Loucy (cell line): ENCODE results near the gene TBC1D1.

ENCODE experiments used
- H2AFZ ChIP-seq: fragments of 200-600 bp; sonication (generic); 2 replicates; pipeline ENCODE4 v1.6.0; 2016; ENCODE audit warnings: antibody characterized with exemption, mild to moderate bottlenecking, low read length, moderate library complexity
- H3F3A ChIP-seq: fragments of 200-600 bp; 2 replicates; pipeline ENCODE4 v1.6.0; 2016; ENCODE audit warnings: antibody characterized with exemption, low read depth, mild to moderate bottlenecking
- H3K27me3 ChIP-seq: fragments of 200-600 bp; sonication (generic); 2 replicates; pipeline ENCODE4 v1.6.1; 2014; ENCODE audit warnings: low read length, mild to moderate bottlenecking; ENCODE audit not compliant: insufficient read depth, poor library complexity, severe bottlenecking
- H3K36me3 ChIP-seq: fragments of 200-600 bp; sonication (generic); 2 replicates; pipeline ENCODE4 v1.6.1; 2016; ENCODE audit warnings: low read length; ENCODE audit not compliant: insufficient read depth
- H3K4me1 ChIP-seq: fragments of 200-600 bp; sonication (generic); 2 replicates; pipeline ENCODE4 v1.5.1; 2014; ENCODE audit warnings: low read length, mild to moderate bottlenecking; ENCODE audit not compliant: insufficient read depth, poor library complexity, severe bottlenecking
- H3K4me2 ChIP-seq: fragments of 200-600 bp; sonication (generic); 2 replicates; pipeline ENCODE4 v1.6.0; 2014; ENCODE audit warnings: antibody characterized with exemption, low read length, low read depth, mild to moderate bottlenecking; ENCODE audit not compliant: poor library complexity, severe bottlenecking
- H3K4me3 ChIP-seq: fragments of 200-600 bp; sonication (generic); 2 replicates; pipeline ENCODE4 v1.5.1; 2014; ENCODE audit warnings: low read length, mild to moderate bottlenecking, mixed read lengths; ENCODE audit not compliant: poor library complexity, severe bottlenecking
- H3K79me2 ChIP-seq: fragments of 200-600 bp; sonication (generic); 2 replicates; pipeline ENCODE4 v1.6.1; 2014; ENCODE audit warnings: low read length; ENCODE audit not compliant: insufficient read depth
- H3K9ac ChIP-seq: fragments of 200-600 bp; sonication (generic); 2 replicates; pipeline ENCODE4 v1.6.0; 2014; ENCODE audit warnings: mild to moderate bottlenecking, low read depth, low read length, moderate library complexity; ENCODE audit not compliant: poor library complexity, severe bottlenecking
- H3K9me2 ChIP-seq: fragments of 200-600 bp; sonication (generic); replicated peaks from 2 replicates; pipeline ENCODE4 v1.6.1; 2016; ENCODE audit warnings: low read depth, low read length, mixed read lengths
- H3K9me3 ChIP-seq: fragments of 200-600 bp; sonication (generic); 2 replicates; pipeline ENCODE4 v1.6.1; 2014; ENCODE audit warnings: mild to moderate bottlenecking, antibody characterized with exemption, low read length, low read depth; ENCODE audit not compliant: insufficient read depth
- H4K20me1 ChIP-seq: fragments of 200-600 bp; sonication (generic); 2 replicates; pipeline ENCODE4 v1.6.0; 2014; ENCODE audit warnings: antibody characterized with exemption, low read length, mild to moderate bottlenecking; ENCODE audit not compliant: insufficient read depth, poor library complexity, severe bottlenecking
- EZH2phosphoT487 ChIP-seq: fragments of 200-600 bp; IDR thresholded peaks from 2 replicates; pipeline ENCODE4 v1.6.1; 2018; ENCODE audit warnings: antibody characterized with exemption, mild to moderate bottlenecking, moderate library complexity, borderline replicate concordance
- TF ChIP-seq, protein P1 (sequence below): fragments of 200-600 bp; sonication (generic); conservative IDR thresholded peaks from 2 replicates; pipeline ENCODE4 v1.5.1; 2014; ENCODE audit warnings: mild to moderate bottlenecking, antibody characterized with exemption, low read length

Gene TBC1D1

DNA sequence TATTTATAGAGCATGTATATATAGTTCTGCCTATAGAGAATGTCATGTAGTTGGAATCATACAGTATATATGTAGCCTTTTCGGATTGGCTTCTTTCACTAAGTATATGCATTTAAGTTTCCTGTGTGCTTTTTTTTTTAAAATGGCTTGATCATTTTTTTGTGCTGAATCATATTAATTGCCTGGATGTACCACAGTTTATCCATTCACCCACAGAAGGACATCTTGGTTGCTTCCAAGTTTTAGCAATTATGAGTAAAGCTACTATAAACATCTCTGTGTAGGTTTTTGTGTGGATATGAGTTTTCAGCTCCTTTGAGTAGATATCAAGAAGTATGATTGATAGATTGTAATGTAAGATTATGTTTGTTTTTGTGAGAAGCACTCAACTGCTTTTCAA, 93.1 kb downstream of the TBC1D1 start:
- H3K79me2 ChIP-seq = peaks cover 28% of the 10 kb centered on the region; the same call in 1 of the 2 replicates
- H3K4me2 ChIP-seq = no peak overlapping the region
- H3K9me3 ChIP-seq = no peaks in the 10 kb centered on the region
- no peak overlapping the region for H3K9ac ChIP-seq
- no peaks in the 10 kb centered on the region for H3F3A ChIP-seq
- TF ChIP-seq, protein P1, sequence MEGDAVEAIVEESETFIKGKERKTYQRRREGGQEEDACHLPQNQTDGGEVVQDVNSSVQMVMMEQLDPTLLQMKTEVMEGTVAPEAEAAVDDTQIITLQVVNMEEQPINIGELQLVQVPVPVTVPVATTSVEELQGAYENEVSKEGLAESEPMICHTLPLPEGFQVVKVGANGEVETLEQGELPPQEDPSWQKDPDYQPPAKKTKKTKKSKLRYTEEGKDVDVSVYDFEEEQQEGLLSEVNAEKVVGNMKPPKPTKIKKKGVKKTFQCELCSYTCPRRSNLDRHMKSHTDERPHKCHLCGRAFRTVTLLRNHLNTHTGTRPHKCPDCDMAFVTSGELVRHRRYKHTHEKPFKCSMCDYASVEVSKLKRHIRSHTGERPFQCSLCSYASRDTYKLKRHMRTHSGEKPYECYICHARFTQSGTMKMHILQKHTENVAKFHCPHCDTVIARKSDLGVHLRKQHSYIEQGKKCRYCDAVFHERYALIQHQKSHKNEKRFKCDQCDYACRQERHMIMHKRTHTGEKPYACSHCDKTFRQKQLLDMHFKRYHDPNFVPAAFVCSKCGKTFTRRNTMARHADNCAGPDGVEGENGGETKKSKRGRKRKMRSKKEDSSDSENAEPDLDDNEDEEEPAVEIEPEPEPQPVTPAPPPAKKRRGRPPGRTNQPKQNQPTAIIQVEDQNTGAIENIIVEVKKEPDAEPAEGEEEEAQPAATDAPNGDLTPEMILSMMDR = no peak
- no peak for TF ChIP-seq EZH2phosphoT487
- H3K36me3 ChIP-seq = no peaks in the 10 kb centered on the region
- no peak overlapping the region for H2AFZ ChIP-seq
- H4K20me1 ChIP-seq = no peaks in the 10 kb centered on the region
- no peak overlapping the region for H3K4me3 ChIP-seq
- H3K9me2 ChIP-seq = no peaks in the 10 kb centered on the region
- no peaks in the 10 kb centered on the region for H3K27me3 ChIP-seq
- peaks cover 7% of the 10 kb centered on the region for H3K4me1 ChIP-seq

DNA sequence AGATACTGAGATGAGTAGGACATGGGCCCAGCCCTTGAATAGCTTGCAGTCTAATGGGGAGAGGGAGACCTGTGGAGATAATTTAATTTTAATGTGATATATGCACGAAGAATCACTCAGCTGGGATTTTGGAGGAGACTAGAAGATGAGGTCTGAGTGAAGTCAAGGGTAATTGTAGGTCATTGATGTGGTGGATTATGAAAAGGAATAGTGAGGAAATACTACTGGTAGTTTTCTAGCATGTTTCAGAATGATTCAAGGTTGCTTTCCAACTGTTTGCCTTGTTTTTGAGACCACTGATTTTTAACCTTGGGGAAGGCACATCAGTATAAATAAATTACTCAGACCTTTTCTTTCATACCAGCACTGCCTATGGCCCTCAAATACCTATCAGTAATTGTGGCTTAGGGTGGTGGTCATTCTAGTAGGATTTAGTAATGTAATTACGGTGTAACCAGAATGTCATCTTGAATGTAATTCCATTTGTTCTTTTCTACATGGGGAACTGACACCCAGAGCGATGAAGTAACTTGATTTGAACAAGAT, 94.9 kb downstream of the TBC1D1 start:
- H3K9me2 ChIP-seq = no peaks in the 10 kb centered on the region
- no peak overlapping the region for H2AFZ ChIP-seq
- no peaks in the 10 kb centered on the region for H3F3A ChIP-seq
- peaks cover 7% of the 10 kb centered on the region for H3K4me1 ChIP-seq
- H3K79me2 ChIP-seq = peaks cover 18% of the 10 kb centered on the region; the same call in 1 of the 2 replicates
- H3K4me2 ChIP-seq = no peak overlapping the region
- H3K36me3 ChIP-seq = no peaks in the 10 kb centered on the region
- H3K9ac ChIP-seq = no peak overlapping the region
- no peaks in the 10 kb centered on the region for H3K9me3 ChIP-seq
- TF ChIP-seq EZH2phosphoT487 = no peak
- TF ChIP-seq, protein P1 = no peak
- no peak overlapping the region for H3K4me3 ChIP-seq
- H3K27me3 ChIP-seq = no peaks in the 10 kb centered on the region
- H4K20me1 ChIP-seq = no peaks in the 10 kb centered on the region

DNA sequence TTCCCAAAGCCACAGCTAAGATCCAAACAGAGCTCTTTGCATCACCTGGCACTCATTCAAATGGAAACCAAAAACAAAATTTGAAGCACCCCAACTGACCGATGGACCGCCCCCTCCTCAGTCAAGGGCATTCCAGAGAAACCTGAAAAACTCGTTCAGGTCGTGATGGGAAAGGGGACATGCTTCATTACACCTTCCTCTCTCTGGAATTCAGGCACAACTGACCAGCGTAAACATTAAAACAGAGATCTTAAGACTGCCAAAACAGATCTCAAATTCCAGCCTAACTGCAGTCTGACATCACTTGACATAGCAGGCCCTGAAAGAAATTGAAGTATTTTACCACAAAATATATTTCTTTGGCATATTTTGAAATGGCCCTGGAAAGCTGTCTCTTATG, 97.8 kb downstream of the TBC1D1 start:
- no peak overlapping the region for H3K9ac ChIP-seq
- H3K4me1 ChIP-seq = no peaks in the 10 kb centered on the region
- no peaks in the 10 kb centered on the region for H3K27me3 ChIP-seq

More for the DNA sequence above, 97.8 kb downstream of the TBC1D1 start:
- H4K20me1 ChIP-seq = no peaks in the 10 kb centered on the region
- no peaks in the 10 kb centered on the region for H3F3A ChIP-seq
- H3K9me2 ChIP-seq = no peaks in the 10 kb centered on the region
- no peak overlapping the region for H3K4me2 ChIP-seq
- peaks cover 9% of the 10 kb centered on the region; the same call in 1 of the 2 replicates for H3K79me2 ChIP-seq
- no peak overlapping the region for H3K4me3 ChIP-seq
- no peak overlapping the region for H2AFZ ChIP-seq
- H3K9me3 ChIP-seq = no peaks in the 10 kb centered on the region
- no peaks in the 10 kb centered on the region for H3K36me3 ChIP-seq
- TF ChIP-seq, protein P1 = no peak
- no peak for TF ChIP-seq EZH2phosphoT487
